Adrenal gland (tissue), 5 donors: ENCODE data around the gene RFX1.

Experiments used
- POLR2A ChIP-seq, 2 donors: fragments of 450-650 bp; IDR thresholded peaks; one replicate each; pipeline ENCODE4 v1.6.1; 2017; ENCODE audit warnings: antibody characterized with exemption in 2 of 2, mild to moderate bottlenecking in 2 of 2, moderate library complexity in 1 of 2
- TF ChIP-seq, protein P1 (sequence below), 6 experiments: fragments of 450-650 bp in 4 of 6; fragments of 200-600 bp in 2 of 6; sonication (generic) in 1 of 6; IDR thresholded peaks; 1 replicate in 5 of 6; 2 replicates in 1 of 6; pipeline versions ENCODE4 v1.5.1 to v1.8.0; 2016 to 2021; ENCODE audit warnings: antibody characterized with exemption in 6 of 6, mild to moderate bottlenecking in 2 of 6, moderate library complexity in 1 of 6
- donor health status: DM: no; HTN: no; CAD: no.

DNA sequence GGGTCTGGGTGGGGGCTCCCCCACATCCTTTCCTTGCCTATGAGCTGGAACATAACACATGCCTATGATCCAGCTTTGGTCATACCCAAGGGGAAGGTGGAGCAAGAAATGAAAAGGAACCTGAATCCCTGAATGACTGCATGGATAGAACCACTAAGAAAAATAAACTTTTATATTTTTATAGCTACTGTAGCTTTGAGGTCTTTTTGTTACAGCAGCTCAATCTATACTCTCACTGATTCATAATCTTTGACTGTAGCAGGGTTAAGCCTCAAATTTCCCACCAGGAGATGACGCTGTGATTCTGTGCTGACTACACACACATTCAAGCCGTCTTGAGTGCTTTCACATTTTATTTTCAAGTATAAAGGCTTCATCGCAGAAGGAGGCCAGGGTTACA, 46.9 kb upstream of the RFX1 start:
- TF ChIP-seq, protein P1, sequence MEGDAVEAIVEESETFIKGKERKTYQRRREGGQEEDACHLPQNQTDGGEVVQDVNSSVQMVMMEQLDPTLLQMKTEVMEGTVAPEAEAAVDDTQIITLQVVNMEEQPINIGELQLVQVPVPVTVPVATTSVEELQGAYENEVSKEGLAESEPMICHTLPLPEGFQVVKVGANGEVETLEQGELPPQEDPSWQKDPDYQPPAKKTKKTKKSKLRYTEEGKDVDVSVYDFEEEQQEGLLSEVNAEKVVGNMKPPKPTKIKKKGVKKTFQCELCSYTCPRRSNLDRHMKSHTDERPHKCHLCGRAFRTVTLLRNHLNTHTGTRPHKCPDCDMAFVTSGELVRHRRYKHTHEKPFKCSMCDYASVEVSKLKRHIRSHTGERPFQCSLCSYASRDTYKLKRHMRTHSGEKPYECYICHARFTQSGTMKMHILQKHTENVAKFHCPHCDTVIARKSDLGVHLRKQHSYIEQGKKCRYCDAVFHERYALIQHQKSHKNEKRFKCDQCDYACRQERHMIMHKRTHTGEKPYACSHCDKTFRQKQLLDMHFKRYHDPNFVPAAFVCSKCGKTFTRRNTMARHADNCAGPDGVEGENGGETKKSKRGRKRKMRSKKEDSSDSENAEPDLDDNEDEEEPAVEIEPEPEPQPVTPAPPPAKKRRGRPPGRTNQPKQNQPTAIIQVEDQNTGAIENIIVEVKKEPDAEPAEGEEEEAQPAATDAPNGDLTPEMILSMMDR (IDR thresholded peaks at IDR 0.05): no peak
- TF ChIP-seq POLR2A (IDR thresholded peaks at IDR 0.05): no peak
